ENCODE data around the gene COL25A1.

- TF ChIP-seq EZH2 (IDR thresholded peaks at IDR 0.05; ENCODE audit: insufficient read depth, poor library complexity, severe bottlenecking) (no peak), EZH2phosphoT487 (IDR thresholded peaks at IDR 0.05; ENCODE audit: insufficient read depth, low read depth) (no peak)
Observed at GRCh38 chr4:109327641-109328040, 25.2 kb upstream of the COL25A1 start.
